Measurements from ENCODE around the gene HMCN2. TPM values are rescaled to one million over a fixed set of nuclear protein-coding genes. Genes with fewer than 3 reads are reported as not detected.
A peak's percentile ranks its signal among the peaks of the same experiment; 100 is the strongest.
"Not testable (repeated sequence)": the region's sequence is repeated elsewhere in the genome, so short reads cannot be mapped to it uniquely, and the experiment has no call there.

The HMCN2 gene
- total and polyA plus RNA-seq, 2 experiments from 2014 or later, result 0.27 to 0.36 TPM

GRCh38 chr9:130268521-130269211 is 3.1 kb downstream of the HMCN2 start:
- H3K27ac ChIP-seq, result no peak overlapping the region
- H3K27me3 ChIP-seq, result peaks cover 53% of the 10 kb centered on the region
- TF ChIP-seq CTCF (IDR thresholded peaks at IDR 0.05; ENCODE audit: low read depth, low read length), result no peak
- peaks cover 4% of the 10 kb centered on the region for H3K4me1 ChIP-seq (ENCODE audit: low read depth)
- no peaks in the 10 kb centered on the region for H3K9me3 ChIP-seq (ENCODE audit: low read depth)
- no peak overlapping the region for H3K4me3 ChIP-seq
- DNase-seq (ENCODE audit: low read depth in 1 of 2, low spot score in 1 of 2), result no peak
- H3K36me3 ChIP-seq, result no peaks in the 10 kb centered on the region

GRCh38 chr9:130271473-130271872 is 5.9 kb downstream of the HMCN2 start:
- Histone ChIP-seq H3K4me3 (no peak overlapping the region), H3K36me3 (no peaks in the 10 kb centered on the region), H3K9me3 (ENCODE audit: low read depth) (no peaks in the 10 kb centered on the region), H3K27ac (no peak overlapping the region), H3K27me3 (peaks cover 25% of the 10 kb centered on the region), H3K4me1 (ENCODE audit: low read depth) (no peaks in the 10 kb centered on the region)
- no peak for DNase-seq (ENCODE audit: low read depth in 1 of 2, low spot score in 1 of 2)
- TF ChIP-seq CTCF (IDR thresholded peaks at IDR 0.05; ENCODE audit: low read depth, low read length), result no peak

- Histone ChIP-seq H3K27me3 (no peaks in the 10 kb centered on the region), H3K4me3 (no peak overlapping the region), H3K36me3 (no peaks in the 10 kb centered on the region), H3K9me3 (ENCODE audit: low read depth) (no peaks in the 10 kb centered on the region), H3K27ac (no peak overlapping the region), H3K4me1 (ENCODE audit: low read depth) (no peaks in the 10 kb centered on the region)
- DNase-seq (ENCODE audit: low read depth in 1 of 2, low spot score in 1 of 2), result no peak
- TF ChIP-seq CTCF (IDR thresholded peaks at IDR 0.05; ENCODE audit: low read depth, low read length), result no peak
Measured at GRCh38 chr9:130275156-130275555, 9.6 kb downstream of the HMCN2 start.

- Histone ChIP-seq H3K27ac (no peak overlapping the region), H3K9me3 (ENCODE audit: low read depth) (no peaks in the 10 kb centered on the region), H3K4me1 (ENCODE audit: low read depth) (no peaks in the 10 kb centered on the region), H3K4me3 (no peak overlapping the region), H3K27me3 (no peaks in the 10 kb centered on the region), H3K36me3 (no peaks in the 10 kb centered on the region)
- DNase-seq (ENCODE audit: low read depth in 1 of 2, low spot score in 1 of 2), result peak in 1 of 2 donors; percentile 42
- no peak for TF ChIP-seq CTCF (IDR thresholded peaks at IDR 0.05; ENCODE audit: low read depth, low read length)
Measured at GRCh38 chr9:130276121-130276520, 10.6 kb downstream of the HMCN2 start.

- no peaks in the 10 kb centered on the region for H3K27me3 ChIP-seq
- H3K36me3 ChIP-seq, result no peaks in the 10 kb centered on the region
- H3K4me1 ChIP-seq (ENCODE audit: low read depth), result no peaks in the 10 kb centered on the region
- no peak overlapping the region for H3K4me3 ChIP-seq
- no peak for TF ChIP-seq CTCF (IDR thresholded peaks at IDR 0.05; ENCODE audit: low read depth, low read length)
- no peak for DNase-seq (ENCODE audit: low read depth in 1 of 2, low spot score in 1 of 2)
- no peaks in the 10 kb centered on the region for H3K9me3 ChIP-seq (ENCODE audit: low read depth)
- H3K27ac ChIP-seq, result no peak overlapping the region
Measured at GRCh38 chr9:130276955-130277354, 11.4 kb downstream of the HMCN2 start.

GRCh38 chr9:130277525-130277924 is 12.0 kb downstream of the HMCN2 start:
- H3K4me3 ChIP-seq; H3K27me3 ChIP-seq; H3K4me1 ChIP-seq (ENCODE audit: low read depth); H3K27ac ChIP-seq; H3K36me3 ChIP-seq; H3K9me3 ChIP-seq (ENCODE audit: low read depth); DNase-seq (ENCODE audit: low read depth in 1 of 2, low spot score in 1 of 2): not testable (repeated sequence)
